ENCODE data around the gene DVL1.

DVL1 gene

GRCh38 chr1:1342584-1343115 lies 6.6 kb downstream of the DVL1 start:
- H3K9me3 Mint-ChIP-seq (ENCODE audit: low read depth), result no peaks in the 10 kb centered on the region

DNA sequence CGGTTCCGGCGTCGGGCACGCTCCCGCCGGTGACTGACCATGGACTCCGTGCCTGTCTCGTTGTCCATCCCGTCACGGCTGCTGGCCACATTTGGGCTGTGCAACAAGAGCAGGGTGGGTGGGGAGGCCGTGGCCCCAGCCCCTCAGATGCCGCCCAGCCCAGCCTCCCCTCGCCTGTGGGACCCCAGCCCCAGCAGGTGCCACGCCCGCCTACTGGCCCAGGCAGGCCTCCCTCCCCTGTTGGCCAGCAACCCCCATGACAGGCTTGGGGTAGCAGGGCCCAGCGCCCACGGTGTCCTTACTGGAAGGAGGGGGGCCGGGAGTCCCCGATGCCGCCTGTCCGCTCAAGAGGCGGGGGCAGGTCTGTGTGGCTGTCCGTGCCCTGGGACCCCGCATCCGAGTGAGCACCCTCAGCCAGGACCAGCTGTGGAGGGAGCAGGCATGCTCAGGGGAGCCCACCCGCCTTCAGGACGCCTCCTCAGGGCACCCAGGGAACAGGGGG lies 7.1 kb downstream of the DVL1 start:
- Mint-ChIP-seq H3K4me1 (ENCODE audit: low read depth) (peaks cover 8% of the 10 kb centered on the region), H3K9me3 (ENCODE audit: low read depth) (no peaks in the 10 kb centered on the region), H3K4me3 (no peak overlapping the region), H3K36me3 (no peaks in the 10 kb centered on the region), H3K27ac (no peak overlapping the region), H3K27me3 (no peaks in the 10 kb centered on the region)

More at GRCh38 chr1:1342584-1343115, 6.6 kb downstream of the DVL1 start:
- H3K4me3 Mint-ChIP-seq, result no peak overlapping the region
- H3K27ac Mint-ChIP-seq, result no peak overlapping the region
- H3K36me3 Mint-ChIP-seq, result no peaks in the 10 kb centered on the region
- peaks cover 12% of the 10 kb centered on the region for H3K4me1 Mint-ChIP-seq (ENCODE audit: low read depth)
- H3K27me3 Mint-ChIP-seq, result no peaks in the 10 kb centered on the region

DNA sequence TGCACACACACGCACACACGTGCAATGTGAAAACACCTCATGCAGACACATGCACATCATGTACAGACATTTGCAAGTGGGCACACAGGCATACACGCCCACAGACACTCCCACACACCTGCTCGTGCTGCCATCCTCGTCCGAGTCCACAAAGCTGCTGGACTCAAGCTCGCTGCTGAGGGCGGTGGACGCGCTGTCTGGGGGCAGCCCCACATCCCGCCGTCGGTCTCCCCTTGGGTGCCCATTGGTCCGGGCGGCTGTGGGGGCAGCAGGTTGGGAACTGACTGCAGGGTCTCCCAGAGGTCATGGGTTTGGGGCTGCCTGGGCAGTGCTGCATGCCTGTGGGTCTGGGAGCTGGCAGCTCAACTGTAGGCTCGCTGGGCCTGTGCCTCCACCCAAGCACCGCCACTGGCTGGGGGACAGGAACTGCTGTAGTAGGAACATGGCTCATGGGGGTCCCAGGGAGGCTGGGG lies 7.6 kb downstream of the DVL1 start:
- Mint-ChIP-seq H3K27ac (no peak overlapping the region), H3K36me3 (no peaks in the 10 kb centered on the region), H3K4me1 (ENCODE audit: low read depth) (peaks cover 4% of the 10 kb centered on the region), H3K9me3 (ENCODE audit: low read depth) (no peaks in the 10 kb centered on the region), H3K4me3 (no peak overlapping the region), H3K27me3 (no peaks in the 10 kb centered on the region)

- Mint-ChIP-seq H3K27me3 (no peaks in the 10 kb centered on the region), H3K36me3 (no peaks in the 10 kb centered on the region), H3K4me1 (ENCODE audit: low read depth) (peaks cover 4% of the 10 kb centered on the region), H3K27ac (no peak overlapping the region), H3K4me3 (no peak overlapping the region), H3K9me3 (ENCODE audit: low read depth) (no peaks in the 10 kb centered on the region)
These were observed 8.2 kb downstream of the DVL1 start for GRCh38 chr1:1340791-1341548.

GRCh38 chr1:1340185-1340584 lies 9.0 kb downstream of the DVL1 start:
- H3K4me3 Mint-ChIP-seq, result no peak overlapping the region
- H3K36me3 Mint-ChIP-seq, result no peaks in the 10 kb centered on the region
- H3K4me1 Mint-ChIP-seq (ENCODE audit: low read depth), result peaks cover 2% of the 10 kb centered on the region
- H3K27ac Mint-ChIP-seq, result no peak overlapping the region
- no peaks in the 10 kb centered on the region for H3K9me3 Mint-ChIP-seq (ENCODE audit: low read depth)
- no peaks in the 10 kb centered on the region for H3K27me3 Mint-ChIP-seq

DNA sequence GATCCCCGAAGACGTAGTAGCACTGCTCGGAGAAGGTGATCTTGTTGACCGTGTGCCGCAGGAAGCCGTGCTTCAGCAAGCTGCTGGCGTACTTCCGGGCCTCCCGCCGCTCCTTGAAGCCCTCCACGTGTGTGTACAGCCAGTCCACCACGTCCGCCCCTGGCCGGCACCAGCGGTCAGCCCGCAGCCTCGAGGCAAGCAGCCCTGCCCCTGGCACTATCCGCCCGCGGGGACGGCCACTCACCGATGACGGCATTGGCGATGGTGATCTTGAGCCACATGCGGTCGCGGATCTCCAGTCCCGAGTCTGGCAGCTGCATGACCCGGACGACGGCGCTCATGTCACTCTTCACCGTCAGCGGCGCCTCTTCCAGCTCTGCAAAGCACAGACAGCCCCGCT lies 10.9 kb downstream of the DVL1 start:
- no peaks in the 10 kb centered on the region for H3K9me3 Mint-ChIP-seq (ENCODE audit: low read depth)
- no peak overlapping the region for H3K4me3 Mint-ChIP-seq
- H3K27me3 Mint-ChIP-seq, result no peaks in the 10 kb centered on the region

DNA sequence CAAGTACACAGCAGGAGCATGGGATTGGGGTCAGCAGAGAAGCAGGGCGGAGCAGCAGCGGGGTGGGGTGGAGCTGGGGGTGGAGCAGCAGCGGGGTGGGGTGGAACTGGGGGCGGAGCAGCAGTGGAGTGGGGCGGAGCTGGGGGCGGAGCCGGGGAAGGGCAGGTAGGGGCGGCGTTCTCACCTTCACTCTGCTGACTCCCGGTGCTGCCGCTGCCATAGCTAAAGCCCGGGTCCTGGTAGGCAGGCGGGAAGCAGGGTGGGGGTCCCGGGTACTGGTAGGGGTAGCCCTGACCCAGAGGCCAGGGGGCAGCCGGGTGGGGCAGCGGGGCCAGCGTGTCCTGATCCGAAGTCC lies 11.4 kb downstream of the DVL1 start:
- no peak overlapping the region for H3K4me3 Mint-ChIP-seq
- H3K4me1 Mint-ChIP-seq (ENCODE audit: low read depth), result peaks cover 2% of the 10 kb centered on the region
- H3K27me3 Mint-ChIP-seq, result no peaks in the 10 kb centered on the region
- no peaks in the 10 kb centered on the region for H3K9me3 Mint-ChIP-seq (ENCODE audit: low read depth)
- H3K27ac Mint-ChIP-seq, result no peak overlapping the region
- no peaks in the 10 kb centered on the region for H3K36me3 Mint-ChIP-seq

More for the DNA sequence above, 10.9 kb downstream of the DVL1 start:
- Mint-ChIP-seq H3K4me1 (ENCODE audit: low read depth) (peaks cover 2% of the 10 kb centered on the region), H3K36me3 (no peaks in the 10 kb centered on the region), H3K27ac (no peak overlapping the region)

DNA sequence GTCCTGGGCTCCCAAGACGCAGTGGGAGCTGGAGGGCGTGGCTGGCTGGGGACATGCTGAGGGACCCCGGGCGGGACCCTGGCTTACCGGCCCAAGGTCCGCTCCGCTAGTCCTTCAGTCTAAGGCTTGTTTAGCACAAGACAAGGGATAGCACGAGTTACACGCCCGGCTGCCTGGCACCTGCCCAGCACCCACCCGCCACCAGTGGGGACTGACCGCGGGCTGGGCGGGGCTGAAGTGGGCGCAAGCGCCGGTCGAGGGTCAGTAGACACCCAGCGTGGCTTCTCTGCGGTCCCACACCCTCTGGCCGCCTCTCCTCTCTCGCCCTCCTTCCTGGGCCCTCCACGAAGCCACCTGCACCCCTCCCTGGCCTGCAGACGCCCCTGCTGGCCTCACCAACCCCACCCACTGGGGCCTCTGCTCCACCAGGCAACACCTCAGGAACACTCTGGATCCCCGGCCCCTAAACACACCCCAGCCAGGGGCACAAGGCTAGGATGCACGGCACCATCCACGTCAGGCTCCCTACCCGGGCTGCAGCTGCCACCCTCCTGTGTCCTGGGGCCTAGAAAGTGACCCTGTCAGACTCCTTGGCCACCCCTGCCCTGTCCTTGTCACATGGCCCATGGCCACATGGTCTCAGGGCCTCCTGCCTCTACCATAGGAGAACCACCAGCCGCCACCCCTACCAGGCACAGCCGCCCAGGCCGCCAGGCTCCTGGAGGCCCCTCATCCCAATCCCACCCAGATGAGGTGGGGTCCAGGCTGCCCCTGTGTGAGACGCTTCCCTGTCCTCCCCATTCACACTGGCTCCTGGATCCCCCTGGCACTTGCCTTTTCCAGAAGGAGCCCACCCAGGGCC lies 12.1 kb downstream of the DVL1 start:
- Mint-ChIP-seq H3K27me3 (no peaks in the 10 kb centered on the region), H3K4me1 (ENCODE audit: low read depth) (peaks cover 2% of the 10 kb centered on the region), H3K36me3 (no peaks in the 10 kb centered on the region), H3K27ac (no peak overlapping the region), H3K9me3 (ENCODE audit: low read depth) (no peaks in the 10 kb centered on the region), H3K4me3 (no peak overlapping the region)

DNA sequence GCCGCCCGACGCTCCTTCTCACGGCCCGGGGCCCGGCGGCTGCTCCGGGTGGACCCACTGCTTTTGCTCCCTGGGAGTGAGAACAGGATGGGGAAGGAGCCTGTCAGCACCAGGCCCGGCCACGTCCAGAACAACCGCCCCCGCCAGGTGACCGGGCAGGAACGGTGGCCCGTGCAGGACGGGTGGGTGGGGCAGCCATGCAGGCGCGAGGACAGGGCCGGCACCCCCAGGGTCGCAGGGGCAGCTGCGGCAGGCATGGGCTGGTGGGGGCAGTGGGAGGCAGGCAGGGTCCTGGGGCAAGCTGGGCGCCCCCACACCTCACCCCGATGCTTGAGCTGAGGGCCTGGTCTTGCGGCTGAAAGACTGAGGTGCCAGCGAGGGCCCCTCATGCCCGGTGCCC lies 12.8 kb downstream of the DVL1 start:
- no peaks in the 10 kb centered on the region for H3K36me3 Mint-ChIP-seq
- H3K4me3 Mint-ChIP-seq, result no peak overlapping the region
- peaks cover 2% of the 10 kb centered on the region for H3K4me1 Mint-ChIP-seq (ENCODE audit: low read depth)
- H3K9me3 Mint-ChIP-seq (ENCODE audit: low read depth), result no peaks in the 10 kb centered on the region
- no peak overlapping the region for H3K27ac Mint-ChIP-seq
- no peaks in the 10 kb centered on the region for H3K27me3 Mint-ChIP-seq

DNA sequence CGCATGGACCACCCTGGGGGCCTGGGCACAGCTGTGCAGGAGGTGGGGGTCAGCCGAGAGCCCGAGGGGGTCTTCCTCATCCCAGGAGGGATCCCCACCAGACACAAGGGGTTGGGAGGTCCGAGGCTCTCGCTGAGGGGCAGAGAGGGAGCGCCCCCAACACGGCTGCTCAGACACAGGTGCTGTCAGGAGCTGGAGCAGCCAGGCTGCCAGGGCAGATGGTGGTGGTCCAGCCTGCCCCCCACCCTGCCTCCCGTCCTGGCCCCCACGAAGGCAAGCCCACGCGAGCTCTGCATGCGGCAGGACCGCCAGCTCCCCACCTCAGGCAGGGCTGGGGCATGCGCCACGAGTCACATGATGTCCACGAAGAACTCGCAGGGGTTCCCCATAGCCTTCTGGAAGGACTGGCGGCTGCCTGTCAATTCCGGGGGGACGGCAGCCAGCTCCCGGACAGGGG lies 13.4 kb downstream of the DVL1 start:
- Mint-ChIP-seq H3K27ac (no peak overlapping the region), H3K4me3 (no peak overlapping the region), H3K27me3 (no peaks in the 10 kb centered on the region)

DNA sequence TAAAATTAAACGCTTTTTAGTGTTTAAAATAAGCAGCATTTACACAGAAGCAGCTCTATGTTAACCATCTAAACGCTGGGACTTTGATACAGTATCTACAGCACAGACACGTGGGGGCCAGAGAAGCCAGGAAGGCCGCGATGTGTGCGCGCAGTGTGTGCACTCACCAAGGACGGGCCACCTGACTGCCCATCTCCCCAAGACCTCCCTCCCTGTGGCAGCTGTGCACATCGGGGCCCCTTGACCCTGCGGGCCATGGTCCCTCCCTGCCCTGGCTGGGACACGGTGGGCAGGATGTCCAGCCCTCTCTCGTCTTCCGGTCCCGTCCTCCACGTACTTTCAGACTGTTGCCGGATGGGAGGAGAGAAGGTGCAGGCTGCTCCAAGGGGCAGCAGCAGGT lies 13.9 kb downstream of the DVL1 start:
- no peaks in the 10 kb centered on the region for H3K9me3 Mint-ChIP-seq (ENCODE audit: low read depth)
- H3K27ac Mint-ChIP-seq, result no peak overlapping the region
- H3K4me3 Mint-ChIP-seq, result no peak overlapping the region
- H3K27me3 Mint-ChIP-seq, result no peaks in the 10 kb centered on the region
- no peaks in the 10 kb centered on the region for H3K4me1 Mint-ChIP-seq (ENCODE audit: low read depth)
- H3K36me3 Mint-ChIP-seq, result no peaks in the 10 kb centered on the region

More for the DNA sequence above, 13.4 kb downstream of the DVL1 start:
- Mint-ChIP-seq H3K4me1 (ENCODE audit: low read depth) (no peaks in the 10 kb centered on the region), H3K36me3 (no peaks in the 10 kb centered on the region), H3K9me3 (ENCODE audit: low read depth) (no peaks in the 10 kb centered on the region)

DNA sequence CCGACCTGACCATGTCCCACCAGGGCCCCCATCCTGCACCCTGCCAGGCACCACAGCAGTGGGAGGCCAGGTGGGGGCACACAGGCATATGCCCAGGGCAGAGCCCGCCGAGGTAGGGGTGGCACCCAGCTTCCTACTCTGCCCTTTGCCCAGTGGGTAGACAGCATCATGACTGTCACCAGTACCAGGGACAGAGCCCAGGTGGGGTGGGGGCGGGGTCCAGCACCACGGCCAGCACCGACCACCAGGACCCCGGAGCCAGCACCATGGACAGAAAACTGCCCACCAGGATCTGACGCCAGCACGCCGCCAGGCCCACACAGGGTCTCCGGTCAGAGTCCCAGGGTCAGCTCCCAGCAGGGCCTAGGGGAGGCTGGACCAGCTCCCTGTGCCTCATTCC lies 14.4 kb downstream of the DVL1 start:
- H3K4me1 Mint-ChIP-seq (ENCODE audit: low read depth), result peaks cover under 1% of the 10 kb centered on the region
- H3K36me3 Mint-ChIP-seq, result no peaks in the 10 kb centered on the region
- no peak overlapping the region for H3K27ac Mint-ChIP-seq
- no peaks in the 10 kb centered on the region for H3K9me3 Mint-ChIP-seq (ENCODE audit: low read depth)
- H3K4me3 Mint-ChIP-seq, result no peak overlapping the region
- no peaks in the 10 kb centered on the region for H3K27me3 Mint-ChIP-seq

GRCh38 chr1:1333551-1334241 lies 15.5 kb downstream of the DVL1 start:
- no peaks in the 10 kb centered on the region for H3K27me3 Mint-ChIP-seq
- H3K4me1 Mint-ChIP-seq (ENCODE audit: low read depth), result peaks cover 3% of the 10 kb centered on the region
- no peaks in the 10 kb centered on the region for H3K36me3 Mint-ChIP-seq
- no peak overlapping the region for H3K4me3 Mint-ChIP-seq
- no peak overlapping the region for H3K27ac Mint-ChIP-seq
- H3K9me3 Mint-ChIP-seq (ENCODE audit: low read depth), result no peaks in the 10 kb centered on the region

- Mint-ChIP-seq H3K9me3 (ENCODE audit: low read depth) (no peaks in the 10 kb centered on the region), H3K36me3 (no peaks in the 10 kb centered on the region), H3K27me3 (no peaks in the 10 kb centered on the region), H3K4me1 (ENCODE audit: low read depth) (peaks cover 3% of the 10 kb centered on the region), H3K27ac (no peak overlapping the region), H3K4me3 (no peak overlapping the region)
These were observed 16.3 kb downstream of the DVL1 start for GRCh38 chr1:1332774-1333480.
